Activated naive CD4-positive, alpha-beta T cell treated with anti-CD3 and anti-CD28 coated beads, Interleukin-2, amount 50 U/mL, for 72 hours (primary cell): ENCODE measurements around the gene SIGLEC14. TPM values are rescaled to one million over a fixed set of nuclear protein-coding genes. Genes with fewer than 3 reads are reported as not detected.
A peak's percentile ranks its signal among the peaks of the same experiment; 100 is the strongest.
"Not testable (repeated sequence)": the region's sequence is repeated elsewhere in the genome, so short reads cannot be mapped to it uniquely, and the experiment has no call there.

Experiments used
- ATAC-seq, 2 donors: fragments of 150-1000 bp; cut with Tn5 transposase; 2 replicates each; pipeline ENCODE4 v1.10.0; 2021; ENCODE audit warnings: mild to moderate bottlenecking in 2 of 2, moderate library complexity in 2 of 2
- DNase-seq, 2 donors: peaks; one replicate each; pipeline ENCODE4 v3.0.0; 2021 to 2022; ENCODE audit warnings: low spot score in 2 of 2
- H3K27ac Mint-ChIP-seq, 2 donors: one replicate each; pipeline ENCODE4 v1.8.0; 2022; ENCODE audit warnings: mild to moderate bottlenecking in 2 of 2, mixed read lengths in 2 of 2
- H3K36me3 Mint-ChIP-seq, 2 donors: one replicate each; pipeline ENCODE4 v1.8.0; 2022; ENCODE audit warnings: mixed read lengths in 2 of 2
- H3K9me3 Mint-ChIP-seq, 2 donors: one replicate each; pipeline ENCODE4 v1.8.0; 2022; ENCODE audit warnings: mixed read lengths in 2 of 2
- total RNA-seq, 2 donors: library from RNA; stranded (reverse); gene quantifications; one replicate each; pipeline ENCODE4 v1.2.3, GENCODE V29; 2022

Gene SIGLEC14, protein sequence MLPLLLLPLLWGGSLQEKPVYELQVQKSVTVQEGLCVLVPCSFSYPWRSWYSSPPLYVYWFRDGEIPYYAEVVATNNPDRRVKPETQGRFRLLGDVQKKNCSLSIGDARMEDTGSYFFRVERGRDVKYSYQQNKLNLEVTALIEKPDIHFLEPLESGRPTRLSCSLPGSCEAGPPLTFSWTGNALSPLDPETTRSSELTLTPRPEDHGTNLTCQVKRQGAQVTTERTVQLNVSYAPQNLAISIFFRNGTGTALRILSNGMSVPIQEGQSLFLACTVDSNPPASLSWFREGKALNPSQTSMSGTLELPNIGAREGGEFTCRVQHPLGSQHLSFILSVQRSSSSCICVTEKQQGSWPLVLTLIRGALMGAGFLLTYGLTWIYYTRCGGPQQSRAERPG
- total RNA-seq = under 1 TPM in 1 of 2 donors, not detected in 1; 0.47 TPM

GRCh38 chr19:51646730-51647129 is at the start of gene SIGLEC14:
SIGLEC14 (minus strand) TSS chr19:51646825; CDS start chr19:51646759, 66 bp downstream.
- not testable (repeated sequence) for H3K27ac Mint-ChIP-seq, H3K9me3 Mint-ChIP-seq, ATAC-seq, DNase-seq, H3K36me3 Mint-ChIP-seq

DNA sequence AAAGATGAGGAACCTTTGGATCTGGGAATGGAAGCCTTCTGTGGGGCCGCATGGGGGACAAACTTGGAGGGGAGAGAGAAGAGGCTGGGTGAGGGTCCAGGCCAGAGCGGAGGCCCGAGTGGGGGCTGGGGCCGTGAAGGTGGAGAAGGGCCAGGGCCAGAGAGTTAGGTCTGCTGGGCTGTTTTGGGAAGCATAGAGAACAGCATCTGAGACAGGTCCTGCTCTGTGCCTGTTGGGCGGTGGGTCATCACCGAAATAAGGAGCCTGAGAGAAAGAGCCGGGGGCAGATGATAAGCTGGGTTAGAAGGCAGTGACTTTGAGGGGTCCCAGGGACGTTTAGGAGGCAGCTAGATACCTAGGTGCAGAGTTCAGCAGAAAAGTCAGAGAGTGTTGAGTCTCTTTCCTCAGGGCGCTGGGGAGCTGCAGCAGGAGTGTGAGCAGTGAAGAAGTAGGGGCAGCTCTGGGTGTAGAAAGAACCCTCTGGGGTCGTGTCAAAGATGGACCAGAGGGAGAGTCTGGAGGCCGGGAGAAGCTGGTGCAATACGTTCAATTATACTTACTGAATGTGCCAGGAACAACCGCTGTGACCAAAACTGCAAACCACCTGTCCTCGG is 49.2 kb upstream of the SIGLEC14 start:
- DNase-seq = peak in 1 of 2 donors; percentile 26
- Mint-ChIP-seq H3K9me3 (peaks cover 0 to 9% of the 10 kb centered on the region in 2 donors), H3K27ac (no peak overlapping the region), H3K36me3 (no peaks in the 10 kb centered on the region)
- ATAC-seq = no peak

- DNase-seq = peak in 1 of 2 donors; percentile 35
- peaks cover 0 to 9% of the 10 kb centered on the region in 2 donors for H3K9me3 Mint-ChIP-seq
- no peak for ATAC-seq
- peak overlapping the region in 1 of 2 donors; percentile 50 for H3K27ac Mint-ChIP-seq
- H3K36me3 Mint-ChIP-seq = no peaks in the 10 kb centered on the region
Measured at GRCh38 chr19:51695088-51695487, 48.5 kb upstream of the SIGLEC14 start.

- no peak for ATAC-seq
- H3K36me3 Mint-ChIP-seq = no peaks in the 10 kb centered on the region
- H3K27ac Mint-ChIP-seq = peak overlapping the region in 1 of 2 donors; percentile 50
- DNase-seq = peak in 1 of 2 donors; percentile 25
- H3K9me3 Mint-ChIP-seq = peaks cover 0 to 7% of the 10 kb centered on the region in 2 donors
Measured at GRCh38 chr19:51694318-51695085, 47.9 kb upstream of the SIGLEC14 start.

DNA sequence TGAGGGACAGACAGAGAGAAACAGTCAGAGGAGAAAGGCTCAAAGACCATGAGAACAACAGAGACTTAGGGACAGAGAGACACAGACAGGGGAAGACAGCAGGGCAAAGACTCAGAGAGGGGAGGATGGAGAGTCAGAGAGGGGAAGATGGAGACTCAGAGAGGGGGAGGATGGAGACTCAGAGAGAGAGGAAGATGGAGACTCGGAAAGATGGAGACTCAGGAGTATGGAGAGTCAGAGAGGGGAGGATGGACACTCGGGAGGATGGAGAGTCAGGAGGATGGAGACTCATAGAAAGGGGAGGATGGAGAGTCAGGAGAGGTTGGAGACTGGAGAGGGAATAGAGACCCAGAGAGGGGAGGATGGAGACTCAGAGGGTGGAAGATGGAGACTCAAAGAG is 47.2 kb upstream of the SIGLEC14 start:
- ATAC-seq = no peak
- Mint-ChIP-seq H3K36me3 (no peaks in the 10 kb centered on the region), H3K9me3 (peaks cover 0 to 5% of the 10 kb centered on the region in 2 donors), H3K27ac (peak overlapping the region in 1 of 2 donors; percentile 50)
- DNase-seq = no peak

GRCh38 chr19:51693260-51693659 is 46.6 kb upstream of the SIGLEC14 start, which contains the start of gene SPACA6:
SPACA6 (plus strand) TSS chr19:51693330; CDS start chr19:51693527, 197 bp downstream.
- Mint-ChIP-seq H3K9me3 (no peaks in the 10 kb centered on the region), H3K36me3 (no peaks in the 10 kb centered on the region), H3K27ac (peak within 1 kb of the TSS in 1 of 2 donors; percentile 50)
- ATAC-seq (no peak), DNase-seq (no peak)

GRCh38 chr19:51692468-51692867 is 45.8 kb upstream of the SIGLEC14 start:
- no peak for ATAC-seq
- no peak for DNase-seq
- Mint-ChIP-seq H3K36me3 (no peaks in the 10 kb centered on the region), H3K9me3 (no peaks in the 10 kb centered on the region), H3K27ac (no peak overlapping the region)

DNA sequence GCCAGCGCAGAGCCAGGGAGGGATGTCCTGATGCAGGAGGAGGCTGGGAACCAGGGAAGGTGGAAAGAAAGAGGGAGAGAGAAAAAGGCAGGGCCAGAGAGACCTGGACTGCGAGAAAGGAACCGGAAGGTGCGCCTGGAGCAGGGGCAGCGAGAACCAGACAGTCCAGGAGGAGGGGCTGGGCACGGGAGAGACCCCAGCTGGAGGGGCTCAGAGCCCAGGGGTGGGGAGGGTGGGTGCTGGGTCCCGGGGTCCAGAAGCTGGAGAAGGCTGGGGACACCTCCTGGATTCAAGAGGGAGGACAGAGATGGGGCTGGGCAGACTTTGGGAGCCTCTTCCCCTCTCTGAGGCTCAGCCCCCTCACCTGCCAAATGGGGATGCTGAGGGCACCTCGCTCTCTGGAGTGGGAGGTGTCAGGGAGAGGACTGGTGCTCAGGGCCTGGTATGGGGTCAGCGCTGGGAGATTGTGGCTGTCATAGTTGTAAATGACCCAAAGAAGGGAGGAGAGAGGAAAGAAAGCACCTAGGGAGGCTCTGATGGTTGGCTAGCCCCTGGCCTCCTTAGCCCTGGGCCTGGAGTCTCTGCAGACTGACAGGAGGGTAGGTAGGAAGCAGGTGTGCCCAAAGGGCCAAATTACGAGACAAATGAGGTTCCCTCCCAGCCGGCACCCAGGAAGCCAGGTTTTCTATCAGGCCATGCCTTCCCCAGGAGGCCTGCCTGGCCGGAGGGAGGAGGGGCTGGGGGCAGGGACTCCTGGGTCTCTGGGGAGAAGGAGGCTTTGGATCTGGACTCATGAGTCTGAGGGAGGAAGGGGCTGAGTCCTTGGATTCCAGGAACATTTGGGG is 45.2 kb upstream of the SIGLEC14 start:
- ATAC-seq (no peak), DNase-seq (no peak)
- Mint-ChIP-seq H3K27ac (peak overlapping the region; percentile 76 to 83), H3K9me3 (no peaks in the 10 kb centered on the region), H3K36me3 (no peaks in the 10 kb centered on the region)

GRCh38 chr19:51691074-51691583 is 44.5 kb upstream of the SIGLEC14 start:
- Mint-ChIP-seq H3K27ac (peak overlapping the region; percentile 76 to 83), H3K9me3 (peaks cover 0 to 2% of the 10 kb centered on the region in 2 donors), H3K36me3 (no peaks in the 10 kb centered on the region)
- no peak for DNase-seq
- no peak for ATAC-seq

DNA sequence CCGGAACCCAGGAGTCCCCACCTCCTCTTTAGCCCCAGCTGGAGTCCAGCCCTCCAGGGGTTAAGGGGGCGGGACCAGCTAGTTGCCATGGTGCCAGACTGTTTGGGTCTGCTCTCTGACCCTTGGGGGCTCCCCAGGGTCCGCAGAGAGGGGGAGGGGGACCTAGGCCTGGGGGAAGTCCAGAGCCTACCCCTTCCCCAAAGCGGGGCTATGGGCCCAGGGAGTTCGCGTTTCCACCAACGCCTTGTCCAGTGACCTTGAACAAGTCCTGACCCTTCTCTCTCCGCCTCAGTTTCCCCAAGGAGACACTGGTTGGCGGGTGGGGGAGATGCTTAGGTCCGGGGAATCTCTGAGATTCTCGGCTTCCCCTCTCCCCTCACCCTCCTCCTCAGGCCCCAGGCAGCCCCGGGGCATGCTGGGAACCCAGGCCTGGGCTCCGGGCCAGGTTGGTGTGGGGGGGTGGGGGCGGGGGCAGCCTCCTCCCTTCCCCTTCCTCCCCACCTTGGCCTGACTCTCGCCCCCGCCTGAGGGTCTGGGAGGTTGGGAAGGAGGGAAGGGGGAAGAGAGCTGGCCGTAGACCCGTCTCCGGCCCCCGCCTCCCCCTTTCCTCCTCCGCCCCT is 43.9 kb upstream of the SIGLEC14 start:
- Mint-ChIP-seq H3K36me3 (no peaks in the 10 kb centered on the region), H3K9me3 (peaks cover 0 to 7% of the 10 kb centered on the region in 2 donors), H3K27ac (peak overlapping the region; percentile 89 to 97)
- ATAC-seq (peak; percentile 71 to 86), DNase-seq (peak in 1 of 2 donors; percentile 71)

GRCh38 chr19:51689751-51690453 is 43.3 kb upstream of the SIGLEC14 start:
- DNase-seq = no peak
- Mint-ChIP-seq H3K9me3 (peaks cover 2 to 9% of the 10 kb centered on the region in 2 donors), H3K36me3 (peaks cover 2 to 3% of the 10 kb centered on the region in 2 donors), H3K27ac (peak overlapping the region; percentile 89 to 97)
- peak; percentile 8 to 21 for ATAC-seq

DNA sequence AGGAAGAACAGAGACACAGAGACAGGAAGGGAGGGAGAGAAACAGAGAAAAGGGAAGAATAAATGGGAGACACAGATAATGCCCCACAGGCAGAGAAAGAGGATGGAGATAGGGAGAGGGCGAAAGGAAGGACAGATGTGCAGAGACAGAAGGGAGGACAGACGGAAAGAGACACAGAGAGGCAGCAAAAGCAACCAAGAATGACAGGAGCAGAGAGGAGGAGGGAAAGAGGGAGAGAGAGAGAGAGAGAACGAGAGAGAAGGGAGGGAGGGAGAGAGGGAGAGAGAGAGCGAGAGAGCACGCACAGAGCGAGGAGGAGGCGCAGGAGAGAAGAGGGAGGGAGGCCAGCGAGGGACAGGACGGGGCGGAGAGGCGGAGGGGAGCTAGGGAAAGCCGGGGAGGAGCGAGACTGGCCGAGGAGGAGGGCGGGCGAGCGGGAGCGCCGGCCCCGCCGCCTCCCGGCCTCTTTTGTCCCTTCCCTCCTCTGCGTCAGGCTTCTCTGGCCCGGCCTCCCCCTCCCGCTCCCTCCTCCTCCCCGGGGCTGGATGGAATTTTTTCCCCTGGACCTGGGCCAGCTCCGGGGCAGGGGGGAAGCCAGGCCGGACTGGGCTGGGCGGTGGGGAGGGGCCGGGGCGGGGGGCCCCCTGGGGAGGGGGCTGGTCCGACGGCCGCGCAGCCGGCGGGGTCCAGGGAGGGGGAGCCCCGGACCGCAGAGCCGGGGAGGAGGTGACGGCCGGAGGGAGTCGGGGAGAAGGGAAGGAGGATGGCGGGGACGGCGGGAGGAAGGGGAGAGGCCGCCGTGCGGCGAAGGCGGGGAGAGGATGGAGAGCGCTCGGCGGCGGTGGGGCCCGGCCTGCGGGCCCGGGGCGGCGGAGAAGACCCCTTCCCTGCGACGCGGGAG is 42.3 kb upstream of the SIGLEC14 start:
- Mint-ChIP-seq H3K36me3 (peaks cover 7% of the 10 kb centered on the region in 2 donors), H3K27ac (peak overlapping the region; percentile 50 to 90), H3K9me3 (peaks cover 4 to 19% of the 10 kb centered on the region in 2 donors)
- DNase-seq (no peak), ATAC-seq (peak; percentile 28 to 72)

- peak overlapping the region; percentile 50 to 90 for H3K27ac Mint-ChIP-seq
- ATAC-seq = no peak
Measured at GRCh38 chr19:51687791-51688670, 41.4 kb upstream of the SIGLEC14 start.

More at GRCh38 chr19:51687791-51688670, 41.4 kb upstream of the SIGLEC14 start:
- peaks cover 6 to 21% of the 10 kb centered on the region in 2 donors for H3K9me3 Mint-ChIP-seq
- DNase-seq = no peak
- peaks cover 7% of the 10 kb centered on the region in 2 donors for H3K36me3 Mint-ChIP-seq
